Measurements from ENCODE around the gene GNAS.

DNA sequence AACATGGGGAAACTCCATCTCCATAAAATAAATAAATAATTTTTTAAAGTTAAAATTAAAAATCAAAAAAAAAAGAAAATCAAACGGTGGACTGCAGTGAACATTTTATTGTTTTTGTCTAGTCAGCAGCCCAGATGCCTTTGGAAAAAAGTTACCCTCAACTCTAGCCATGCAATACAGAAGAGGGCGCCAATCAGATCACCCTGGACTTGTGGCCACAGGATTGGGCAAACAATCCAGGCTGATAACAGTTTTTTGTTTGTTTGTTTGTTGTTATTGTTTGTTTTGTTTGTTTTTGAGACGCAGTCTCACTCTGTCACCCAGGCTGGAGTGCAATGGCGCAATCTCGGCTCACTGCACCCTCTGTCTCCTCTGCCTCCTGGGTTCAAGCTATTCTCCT, 98.1 kb downstream of the GNAS start:
- no peak for TF ChIP-seq GATA2 (IDR thresholded peaks at IDR 0.05; ENCODE audit: low read depth, low read length)
- no peak for TF ChIP-seq GATA3 (IDR thresholded peaks at IDR 0.05; ENCODE audit: low read depth, low read length)
